GM12878 (cell line): ENCODE results near the gene XNDC1N. TPM values are rescaled to one million over a fixed set of nuclear protein-coding genes. Genes with fewer than 3 reads are reported as not detected.

Experiments
- ATF3 ChIP-seq: IDR thresholded peaks from 2 replicates; pipeline ENCODE4 v1.6.1; 2011; ENCODE audit warnings: low read depth, mild to moderate bottlenecking, low read length, moderate library complexity, borderline replicate concordance; ENCODE audit errors: extremely low read depth
- CREB1 ChIP-seq: IDR thresholded peaks from 2 replicates; pipeline ENCODE4 v1.6.1; 2012; ENCODE audit warnings: low read depth, mild to moderate bottlenecking, inconsistent platforms
- E2F4 ChIP-seq: IDR thresholded peaks from 2 replicates; pipeline ENCODE4 v1.6.1; 2012; ENCODE audit warnings: low read depth, low read length, improper control_type of control experiment
- EED ChIP-seq: sonication (generic); IDR thresholded peaks from 2 replicates; pipeline ENCODE4 v1.6.1; 2016; ENCODE audit warnings: antibody characterized with exemption, low read depth
- EP300 ChIP-seq, 2 experiments: fragments of 150-350 bp in 1 of 2; IDR thresholded peaks; 2 replicates each; pipeline ENCODE4 v1.6.1; 2011 to 2012; ENCODE audit warnings: low read depth in 2 of 2, low read length in 2 of 2, borderline replicate concordance in 1 of 2, improper control_type of control experiment in 1 of 2, inconsistent platforms in 1 of 2; ENCODE audit not compliant: control insufficient read depth in 1 of 2
- ETV6 ChIP-seq, 2 experiments: fragments of 450-650 bp in 1 of 2; IDR thresholded peaks in 1 of 2; conservative IDR thresholded peaks in 1 of 2; 2 replicates each; pipeline ENCODE4 v1.6.1; 2014; ENCODE audit warnings: antibody characterized with exemption in 1 of 2, borderline replicate concordance in 1 of 2, low read depth in 1 of 2, mild to moderate bottlenecking in 1 of 2, moderate library complexity in 1 of 2
- EZH2 ChIP-seq: IDR thresholded peaks from 2 replicates; pipeline ENCODE4 v1.6.1; 2012; ENCODE audit warnings: low read depth, mild to moderate bottlenecking, control low read depth, inconsistent platforms, low read length, borderline replicate concordance; ENCODE audit not compliant: control insufficient read depth
- HDAC6 ChIP-seq: fragments of 200-600 bp; sonication (generic); IDR thresholded peaks from one replicate; pipeline ENCODE4 v1.8.0; 2017; ENCODE audit warnings: antibody characterized with exemption; ENCODE audit not compliant: unreplicated experiment
- IRF5 ChIP-seq: fragments of 450-650 bp; IDR thresholded peaks from 2 replicates; pipeline ENCODE4 v1.6.1; 2017; ENCODE audit warnings: borderline replicate concordance
- JUNB ChIP-seq: IDR thresholded peaks from 2 replicates; pipeline ENCODE4 v1.6.1; 2016; ENCODE audit warnings: antibody characterized with exemption, mild to moderate bottlenecking
- JUND ChIP-seq: IDR thresholded peaks from 2 replicates; pipeline ENCODE4 v1.6.1; 2012; ENCODE audit warnings: low read depth, mild to moderate bottlenecking, low read length, improper control_type of control experiment, moderate library complexity
- NBN ChIP-seq: fragments of 450-650 bp; IDR thresholded peaks from 2 replicates; pipeline ENCODE4 v1.6.1; 2016
- PAX5 ChIP-seq: IDR thresholded peaks from 2 replicates; pipeline ENCODE4 v1.6.1; 2011; ENCODE audit warnings: low read depth, low read length, borderline replicate concordance
- PAX8 ChIP-seq: fragments of 450-650 bp; IDR thresholded peaks from 2 replicates; pipeline ENCODE4 v1.6.1; 2017; ENCODE audit warnings: mild to moderate bottlenecking, moderate library complexity
- POLR2A ChIP-seq: IDR thresholded peaks from 2 replicates; pipeline ENCODE4 v1.6.1; 2011; ENCODE audit warnings: low read depth, mild to moderate bottlenecking, low read length
- RCOR1 ChIP-seq: conservative IDR thresholded peaks from 2 replicates; pipeline ENCODE4 v1.6.1; 2012; ENCODE audit warnings: low read depth, low read length, improper control_type of control experiment
- SKIL ChIP-seq: fragments of 450-650 bp; IDR thresholded peaks from 2 replicates; pipeline ENCODE4 v1.6.1; 2017; ENCODE audit warnings: mild to moderate bottlenecking, low read depth, inconsistent platforms; ENCODE audit not compliant: poor library complexity, severe bottlenecking
- SMC3 ChIP-seq: IDR thresholded peaks from 2 replicates; pipeline ENCODE4 v1.6.1; 2011; ENCODE audit warnings: low read length, improper control_type of control experiment, borderline replicate concordance
- SUPT20H ChIP-seq: IDR thresholded peaks from 2 replicates; pipeline ENCODE4 v1.6.1; 2011; ENCODE audit warnings: low read depth, mild to moderate bottlenecking, low read length, moderate library complexity, borderline replicate concordance; ENCODE audit not compliant: control insufficient read depth
- TCF7 ChIP-seq: IDR thresholded peaks from 2 replicates; pipeline ENCODE4 v1.6.1; 2014; ENCODE audit warnings: antibody characterized with exemption, borderline replicate concordance
- YBX1 ChIP-seq: fragments of 450-650 bp; IDR thresholded peaks from 2 replicates; pipeline ENCODE4 v1.6.1; 2016; ENCODE audit warnings: antibody characterized with exemption
- ZNF217 ChIP-seq: fragments of 450-650 bp; IDR thresholded peaks from 2 replicates; pipeline ENCODE4 v1.6.1; 2017; ENCODE audit warnings: antibody characterized with exemption, mild to moderate bottlenecking
- ZNF384 ChIP-seq: IDR thresholded peaks from 2 replicates; pipeline ENCODE4 v1.6.1; 2012; ENCODE audit warnings: low read depth, mild to moderate bottlenecking, low read length, improper control_type of control experiment, borderline replicate concordance
- polyA plus RNA-seq, 11 experiments: library from polyadenylated mRNA; depleted of rRNA in 4 of 11; unstranded in 6 of 11; stranded (reverse) in 5 of 11; fragments of >200 nt; fragmentation: Nextera tagmentation in 4 of 11; fragmentation: Illumina TruSeq in 1 of 11; extraction: Ambion mirVana in 4 of 11; extraction: Trizol in 1 of 11; gene quantifications; 1 replicate in 1 of 11; 2 replicates in 10 of 11; pipeline versions ENCODE4 v1.2.1 to v1.2.3, GENCODE V29; 2011 to 2016; ENCODE audit warnings: inconsistent platforms in 2 of 11, missing spikeins in 2 of 11, low read depth in 1 of 11
- total RNA-seq, 4 experiments: library from RNA; depleted of rRNA in 3 of 4; stranded (reverse); fragments of >200 nt in 3 of 4; fragmentation: Illumina TruSeq in 1 of 4; extraction: Trizol in 1 of 4; gene quantifications; 2 replicates each; pipeline versions ENCODE4 v1.2.1 to v1.2.3, GENCODE V29; 2013 to 2021
- TF ChIP-seq, protein P1 (sequence below): IDR thresholded peaks from 2 replicates; pipeline ENCODE4 v1.6.1; 2011; ENCODE audit warnings: low read depth, low read length, improper control_type of control experiment, borderline replicate concordance

XNDC1N gene
- total and polyA plus RNA-seq, 10 of the 15 experiments (the other 5 are each of a cell fraction or from before 2014, with no cell fraction given): 5.7 to 13.7 (median 9.8) TPM

DNA sequence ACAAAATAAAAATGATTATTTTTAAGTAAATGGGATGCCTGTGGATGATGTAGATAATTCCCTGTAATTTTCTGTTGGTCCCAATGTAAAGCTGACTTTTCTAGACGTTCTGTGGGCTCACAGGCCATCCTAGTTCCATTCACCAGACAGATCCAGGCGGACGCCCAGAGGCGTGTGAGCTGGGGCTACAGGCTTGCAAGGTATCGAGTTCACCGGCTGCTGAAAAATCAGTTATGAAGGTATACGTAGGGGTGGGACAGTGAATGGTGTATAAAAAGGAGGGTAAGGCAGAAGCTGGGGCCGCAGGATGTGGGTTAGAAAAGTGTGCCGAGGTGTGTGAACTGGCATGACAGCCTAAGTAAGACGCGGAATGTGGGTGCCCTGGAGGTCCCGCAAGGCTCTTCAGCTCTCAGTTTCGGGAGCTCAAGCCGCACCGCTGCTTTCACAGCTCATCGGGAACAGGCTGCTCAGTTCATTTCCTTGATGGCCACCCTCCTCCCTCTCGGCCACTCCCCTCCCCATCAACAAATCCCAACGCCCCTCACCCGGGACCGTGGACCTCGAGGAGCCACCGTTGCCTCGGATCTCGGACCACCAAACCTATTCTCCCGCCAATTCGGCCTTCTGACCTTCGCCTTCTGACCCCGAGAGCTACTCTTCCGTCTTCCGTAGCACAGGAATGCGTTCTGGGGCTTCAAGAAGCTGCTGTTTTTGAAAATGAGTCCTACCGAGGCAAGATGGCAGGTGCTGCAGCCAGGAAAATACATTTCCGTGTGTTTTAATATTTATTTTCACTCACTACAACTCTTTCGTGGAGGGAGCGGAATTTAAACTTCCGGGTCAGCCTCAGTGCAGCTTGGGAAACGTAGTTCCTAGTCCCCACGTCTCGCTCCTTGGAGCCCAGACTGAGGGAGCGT, at the start of gene XNDC1N (continued):
- no peak for TF ChIP-seq SKIL
- no peak for TF ChIP-seq JUND
- no peak for TF ChIP-seq EP300 (IDR thresholded peaks at IDR 0.05; ENCODE audit: borderline replicate concordance in 1 of 2, control insufficient read depth in 1 of 2, low read depth in 2 of 2, low read length in 2 of 2)
- TF ChIP-seq SMC3: no peak
- no peak for TF ChIP-seq YBX1
- no peak for TF ChIP-seq PAX8
- TF ChIP-seq POLR2A: peak; percentile 74
- TF ChIP-seq, protein P1, sequence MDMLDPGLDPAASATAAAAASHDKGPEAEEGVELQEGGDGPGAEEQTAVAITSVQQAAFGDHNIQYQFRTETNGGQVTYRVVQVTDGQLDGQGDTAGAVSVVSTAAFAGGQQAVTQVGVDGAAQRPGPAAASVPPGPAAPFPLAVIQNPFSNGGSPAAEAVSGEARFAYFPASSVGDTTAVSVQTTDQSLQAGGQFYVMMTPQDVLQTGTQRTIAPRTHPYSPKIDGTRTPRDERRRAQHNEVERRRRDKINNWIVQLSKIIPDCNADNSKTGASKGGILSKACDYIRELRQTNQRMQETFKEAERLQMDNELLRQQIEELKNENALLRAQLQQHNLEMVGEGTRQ: no peak
- 0 out of 2 replicates have a peak, but pooled peaks have one; percentile 34 for TF ChIP-seq EZH2
- no peak for TF ChIP-seq ZNF384
- TF ChIP-seq ATF3: no peak
- no peak for TF ChIP-seq JUNB
- no peak; a peak in 1 of 4 replicates for TF ChIP-seq ETV6 (conservative IDR thresholded peaks at IDR 0.05 in 1 of 2, IDR thresholded peaks at IDR 0.05 in 1 of 2; ENCODE audit: borderline replicate concordance in 1 of 2, low read depth in 1 of 2)
- no peak for TF ChIP-seq SUPT20H
- TF ChIP-seq ZNF217: no peak
- peak; percentile 78 for TF ChIP-seq E2F4
- peak; percentile 34; the same call in 1 of the 2 replicates for TF ChIP-seq NBN
- TF ChIP-seq CREB1: no peak
- TF ChIP-seq RCOR1: no peak
- no peak for TF ChIP-seq IRF5
- TF ChIP-seq PAX5: peak; percentile 5; the same call in 1 of the 2 replicates
- no peak for TF ChIP-seq HDAC6
- no peak for TF ChIP-seq TCF7
- no peak for TF ChIP-seq EED
